ENCODE results near the gene SATB2.

GRCh38 chr2:199458009-199458805 is 468 bp upstream of the SATB2 start:
- TF ChIP-seq CTCF (IDR thresholded peaks at IDR 0.05) (no peak), POLR2A (IDR thresholded peaks at IDR 0.05) (no peak), EP300 (IDR thresholded peaks at IDR 0.05) (no peak)

Data from ovary (tissue), 3 donors.